Esophagus muscularis mucosa (tissue), 4 donors: ENCODE data around the gene SYNDIG1. TPM values are rescaled to one million over a fixed set of nuclear protein-coding genes. Genes with fewer than 3 reads are reported as not detected.

Source experiments
- DNase-seq: peaks from one replicate; pipeline ENCODE4 v3.0.0-alpha.2; 2017; ENCODE audit errors: extremely low spot score
- H3K27ac ChIP-seq, 4 donors: fragments of 200-600 bp; sonication (generic); replicated peaks in 1 of 4; 1 replicate in 3 of 4; 2 replicates in 1 of 4; pipeline ENCODE4 v1.5.1; 2016 to 2019; ENCODE audit warnings: mild to moderate bottlenecking in 1 of 4
- H3K27me3 ChIP-seq, 4 donors: fragments of 200-600 bp; sonication (generic); one replicate each; pipeline versions ENCODE4 v1.5.1 to v1.6.0; 2016 to 2019
- H3K36me3 ChIP-seq, 4 donors: fragments of 200-600 bp; sonication (generic); one replicate each; pipeline ENCODE4 v1.5.1; 2016 to 2019
- H3K4me1 ChIP-seq, 4 donors: fragments of 200-600 bp; sonication (generic); one replicate each; pipeline ENCODE4 v1.5.1; 2016 to 2019
- H3K4me3 ChIP-seq, 4 donors: fragments of 200-600 bp; sonication (generic); 1 replicate in 2 of 4; 2 replicates in 2 of 4; pipeline ENCODE4 v1.5.1; 2016 to 2019; ENCODE audit warnings: mild to moderate bottlenecking in 4 of 4, moderate library complexity in 1 of 4
- H3K9me3 ChIP-seq, 4 donors: fragments of 200-600 bp; sonication (generic); 1 replicate in 3 of 4; 2 replicates in 1 of 4; pipeline ENCODE4 v1.5.1; 2016 to 2019
- EP300 ChIP-seq: sonication (generic); formaldehyde crosslinking; IDR thresholded peaks from one replicate; pipeline ENCODE4 v1.6.1; 2017; ENCODE audit warnings: antibody characterized with exemption
- POLR2A ChIP-seq: fragments of 450-650 bp; IDR thresholded peaks from one replicate; pipeline ENCODE4 v1.6.1; 2017; ENCODE audit warnings: antibody characterized with exemption, moderate library complexity, mild to moderate bottlenecking, low read depth
- POLR2AphosphoS5 ChIP-seq, 2 donors: sonication (generic); formaldehyde crosslinking; IDR thresholded peaks; one replicate each; pipeline ENCODE4 v1.6.1; 2017; ENCODE audit warnings: antibody characterized with exemption in 2 of 2
- WGBS: methylation state at CpG from one replicate; pipeline ENCODE4 v1.1.5; 2018; 5-methylcytosine and 5-hydroxymethylcytosine counted together
- intact Hi-C: fragments of 100-400 bp; cut with DNase I; formaldehyde crosslinking; loops from one replicate; pipeline ENCODE4 v1.15.1; 2023
- total RNA-seq, 4 donors: library from RNA; depleted of rRNA; stranded (reverse); fragments of >200 nt; gene quantifications; one replicate each; pipeline versions ENCODE4 v1.1.0 to v1.2.1, GENCODE V29; 2016
- TF ChIP-seq, protein P1 (sequence below), 3 experiments: fragments of 200-600 bp in 2 of 3; fragments of 450-650 bp in 1 of 3; sonication (generic) in 2 of 3; IDR thresholded peaks; one replicate each; pipeline ENCODE4 v1.5.1; 2017 to 2019; ENCODE audit warnings: antibody characterized with exemption in 3 of 3, mild to moderate bottlenecking in 2 of 3, moderate library complexity in 1 of 3

SYNDIG1 gene
- total RNA-seq, 4 donors from 2014 or later = not detected

DNA sequence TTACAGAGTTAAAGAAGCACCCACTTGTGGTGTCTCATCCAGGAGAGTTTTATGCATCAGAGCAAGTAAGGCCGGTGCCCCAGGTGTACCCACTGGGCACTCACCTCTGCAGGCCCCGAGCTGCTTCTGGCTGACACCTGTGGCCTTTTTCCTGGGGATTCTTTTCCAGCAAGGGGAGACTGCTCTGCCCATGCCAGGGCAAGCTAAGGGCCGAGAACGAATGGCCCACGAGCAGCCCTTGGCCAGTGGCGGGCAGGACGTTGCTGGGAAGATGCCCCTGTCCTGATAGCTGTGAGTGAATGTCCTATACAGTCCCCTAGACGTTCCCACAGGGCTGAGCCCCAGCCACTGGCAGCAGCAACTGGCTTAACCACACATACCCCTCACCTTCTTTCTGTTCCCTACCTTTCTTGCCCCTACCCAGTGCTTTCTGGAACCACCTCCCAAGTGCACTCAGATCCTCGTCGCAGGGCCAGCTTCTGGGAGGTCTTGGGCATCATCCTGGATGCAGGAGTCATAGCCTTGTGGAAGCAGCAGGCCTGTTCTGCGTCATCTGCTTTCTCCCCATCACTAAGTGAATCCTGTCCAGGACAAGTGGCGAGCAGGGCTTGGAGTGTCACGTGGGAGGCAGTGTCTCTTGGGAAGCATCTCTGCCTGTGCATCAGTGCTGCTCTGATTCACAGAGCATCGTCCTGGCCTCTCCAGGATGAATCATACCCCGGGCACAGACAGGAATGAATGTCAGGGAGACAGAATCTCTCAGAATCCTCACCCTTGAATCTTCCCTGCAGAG, 32.5 kb downstream of the SYNDIG1 start:
- H3K36me3 ChIP-seq = no peaks in the 10 kb centered on the region
- no peak overlapping the region for H3K4me3 ChIP-seq
- H3K27me3 ChIP-seq = peaks cover 0 to 12% (median 0%) of the 10 kb centered on the region in 4 donors
- intact Hi-C loops = no loop called here
- H3K4me1 ChIP-seq = peaks cover 0 to 6% (median 0%) of the 10 kb centered on the region in 4 donors
- TF ChIP-seq EP300 = no peak
- TF ChIP-seq, protein P1, sequence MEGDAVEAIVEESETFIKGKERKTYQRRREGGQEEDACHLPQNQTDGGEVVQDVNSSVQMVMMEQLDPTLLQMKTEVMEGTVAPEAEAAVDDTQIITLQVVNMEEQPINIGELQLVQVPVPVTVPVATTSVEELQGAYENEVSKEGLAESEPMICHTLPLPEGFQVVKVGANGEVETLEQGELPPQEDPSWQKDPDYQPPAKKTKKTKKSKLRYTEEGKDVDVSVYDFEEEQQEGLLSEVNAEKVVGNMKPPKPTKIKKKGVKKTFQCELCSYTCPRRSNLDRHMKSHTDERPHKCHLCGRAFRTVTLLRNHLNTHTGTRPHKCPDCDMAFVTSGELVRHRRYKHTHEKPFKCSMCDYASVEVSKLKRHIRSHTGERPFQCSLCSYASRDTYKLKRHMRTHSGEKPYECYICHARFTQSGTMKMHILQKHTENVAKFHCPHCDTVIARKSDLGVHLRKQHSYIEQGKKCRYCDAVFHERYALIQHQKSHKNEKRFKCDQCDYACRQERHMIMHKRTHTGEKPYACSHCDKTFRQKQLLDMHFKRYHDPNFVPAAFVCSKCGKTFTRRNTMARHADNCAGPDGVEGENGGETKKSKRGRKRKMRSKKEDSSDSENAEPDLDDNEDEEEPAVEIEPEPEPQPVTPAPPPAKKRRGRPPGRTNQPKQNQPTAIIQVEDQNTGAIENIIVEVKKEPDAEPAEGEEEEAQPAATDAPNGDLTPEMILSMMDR (IDR thresholded peaks at IDR 0.05) = no peak
- TF ChIP-seq POLR2A = no peak
- no peak for TF ChIP-seq POLR2AphosphoS5 (IDR thresholded peaks at IDR 0.05)
- no peaks in the 10 kb centered on the region for H3K9me3 ChIP-seq
- H3K27ac ChIP-seq = no peak overlapping the region
- 69% methylated on average over 14 of the region's 15 CpGs for WGBS
- no peak for DNase-seq

DNA sequence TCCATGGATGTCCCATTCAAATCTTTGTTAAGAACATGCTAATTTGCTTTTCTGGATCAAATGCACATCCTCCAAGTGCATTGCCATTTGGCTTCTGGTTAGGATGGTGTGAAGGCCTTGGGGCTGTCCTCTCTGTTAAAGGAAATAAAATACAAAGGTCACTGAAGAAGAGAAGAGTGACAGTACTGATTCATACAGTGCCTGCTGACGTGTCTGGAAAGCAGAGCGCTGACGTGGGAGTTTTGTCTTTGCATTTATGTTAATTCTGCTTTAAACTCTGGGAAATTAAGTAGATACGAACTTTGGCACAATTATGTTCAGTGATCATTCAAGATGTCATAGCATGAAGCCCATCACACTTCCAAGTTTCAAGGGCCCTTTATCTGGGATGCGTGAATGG, 33.2 kb downstream of the SYNDIG1 start:
- Histone ChIP-seq H3K36me3 (no peaks in the 10 kb centered on the region), H3K4me1 (peaks cover 0 to 6% (median 0%) of the 10 kb centered on the region in 4 donors), H3K9me3 (no peaks in the 10 kb centered on the region), H3K27me3 (peaks cover 0 to 12% (median 0%) of the 10 kb centered on the region in 4 donors), H3K4me3 (no peak overlapping the region), H3K27ac (no peak overlapping the region)
- intact Hi-C loops = no loop called here
- DNase-seq = no peak
- 70% methylated on average over 5 of the region's 5 CpGs for WGBS
- no peak for TF ChIP-seq EP300
- no peak for TF ChIP-seq POLR2AphosphoS5 (IDR thresholded peaks at IDR 0.05)
- no peak for TF ChIP-seq POLR2A
- TF ChIP-seq, protein P1 (IDR thresholded peaks at IDR 0.05) = no peak

DNA sequence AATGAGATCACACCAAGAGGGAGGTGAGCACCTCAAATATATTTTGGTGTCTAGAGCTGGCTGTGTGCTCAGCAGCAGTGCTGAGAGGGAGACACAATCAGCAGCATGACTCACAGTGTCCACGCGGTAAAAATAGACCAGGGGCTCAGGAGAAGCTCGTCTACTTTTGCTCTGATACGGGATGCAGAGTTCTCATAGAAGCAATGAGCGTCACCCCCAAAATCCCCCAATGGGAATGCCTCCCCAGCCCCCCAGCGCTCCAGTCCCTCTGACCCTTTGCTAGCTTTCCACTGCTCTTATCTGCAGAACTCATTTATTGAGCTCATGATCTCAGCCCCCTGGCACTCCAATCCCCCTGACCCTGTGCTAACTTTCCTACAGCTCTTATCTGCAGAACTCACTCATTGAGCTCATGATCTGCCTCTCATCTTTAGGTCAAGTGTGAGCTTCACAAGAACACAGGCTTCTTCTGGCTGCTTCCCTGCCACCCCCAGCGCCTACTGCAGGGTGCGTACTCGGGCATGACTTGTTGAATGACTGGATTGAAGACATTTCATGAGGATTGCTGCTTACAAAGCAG, 34.0 kb downstream of the SYNDIG1 start:
- no peak for DNase-seq
- peaks cover 0 to 6% (median 0%) of the 10 kb centered on the region in 4 donors for H3K4me1 ChIP-seq
- TF ChIP-seq POLR2AphosphoS5 (IDR thresholded peaks at IDR 0.05) (no peak), POLR2A (no peak), EP300 (no peak)
- TF ChIP-seq, protein P1 (IDR thresholded peaks at IDR 0.05) = no peak
- H3K27ac ChIP-seq = no peak overlapping the region
- H3K4me3 ChIP-seq = no peak overlapping the region
- 50% methylated on average over 9 of the region's 9 CpGs for WGBS
- intact Hi-C loops = no loop called here
- peaks cover 0 to 12% (median 0%) of the 10 kb centered on the region in 4 donors for H3K27me3 ChIP-seq
- no peaks in the 10 kb centered on the region for H3K36me3 ChIP-seq
- no peaks in the 10 kb centered on the region for H3K9me3 ChIP-seq

DNA sequence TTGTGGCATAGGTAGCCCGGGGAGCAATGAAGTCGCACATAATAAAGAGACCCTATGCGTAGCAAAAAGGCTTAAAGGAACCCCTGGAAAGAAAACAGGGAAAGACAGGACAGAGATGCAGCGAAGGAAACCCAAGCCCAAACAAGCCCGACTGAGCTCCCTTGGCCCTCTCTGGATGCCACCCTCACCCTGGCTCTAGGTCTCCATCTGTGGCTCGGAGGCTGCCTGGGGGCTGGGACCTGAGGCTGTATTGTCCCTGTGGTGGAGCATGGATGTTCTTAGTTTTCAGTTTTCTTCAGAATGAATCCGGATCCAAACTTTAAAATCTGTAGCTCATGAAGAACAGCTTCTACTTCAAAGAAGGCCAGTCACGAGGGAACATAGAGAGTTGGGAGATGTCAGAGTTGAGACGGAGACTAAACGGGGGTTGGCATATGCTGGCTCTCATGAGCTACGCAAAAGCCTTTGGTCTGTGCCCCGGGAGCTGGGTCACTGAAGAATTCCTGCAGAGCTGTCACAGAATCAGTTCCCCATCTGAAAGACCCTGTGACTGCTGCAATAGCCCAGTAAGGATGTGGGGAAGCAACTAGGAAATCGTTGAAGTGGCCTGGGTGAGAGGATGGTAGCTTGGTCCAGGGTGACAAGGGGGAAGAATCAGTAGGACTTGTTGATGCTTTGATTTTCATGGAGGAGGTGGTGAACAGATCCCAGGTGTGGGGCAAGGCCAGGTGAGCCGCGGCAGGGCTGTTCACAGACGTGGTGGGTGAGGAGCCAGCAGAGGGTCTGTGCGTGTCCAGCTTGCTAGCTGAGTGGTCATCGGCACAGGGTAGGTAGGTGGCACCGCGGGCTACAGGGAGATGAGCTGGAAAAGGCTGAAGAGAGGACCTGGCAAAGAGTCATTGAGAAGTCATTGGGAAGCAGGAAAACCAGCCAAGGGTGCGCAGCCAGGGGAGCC, 35.2 kb downstream of the SYNDIG1 start:
- Histone ChIP-seq H3K4me3 (no peak overlapping the region), H3K4me1 (peaks cover 0 to 6% (median 0%) of the 10 kb centered on the region in 4 donors), H3K9me3 (no peaks in the 10 kb centered on the region), H3K27me3 (peaks cover 0 to 12% (median 0%) of the 10 kb centered on the region in 4 donors), H3K36me3 (no peaks in the 10 kb centered on the region), H3K27ac (no peak overlapping the region)
- WGBS = 93% methylated on average over 21 of the region's 21 CpGs
- TF ChIP-seq EP300 = no peak
- TF ChIP-seq POLR2AphosphoS5 (IDR thresholded peaks at IDR 0.05) = no peak
- TF ChIP-seq, protein P1 (IDR thresholded peaks at IDR 0.05) = no peak
- no peak for TF ChIP-seq POLR2A
- intact Hi-C loops = no loop called here
- no peak for DNase-seq
